NCI-H2196 (cell line): ENCODE measurements around the gene BACH2.
A peak's percentile ranks its signal among the peaks of the same experiment; 100 is the strongest.

Experiments used
- DNase-seq: peaks from one replicate; lab custom pipeline; 2025; ENCODE audit not compliant: unreplicated experiment; lab: John Stamatoyannopoulos, UW

BACH2 gene

GRCh38 chr6:90302320-90302719, 5.7 kb upstream of the BACH2 start:
- DNase-seq, result no peak

- DNase-seq, result no peak
Observed at GRCh38 chr6:90301816-90302215, 5.2 kb upstream of the BACH2 start.

- DNase-seq, result no peak
Observed at GRCh38 chr6:90298459-90299053, 1.9 kb upstream of the BACH2 start.

GRCh38 chr6:90297867-90298381, 1.3 kb upstream of the BACH2 start:
- DNase-seq, result no peak

- no peak for DNase-seq
Observed at GRCh38 chr6:90297115-90297866, 648 bp upstream of the BACH2 start.

GRCh38 chr6:90295854-90296340, 746 bp downstream of the BACH2 start:
- peak; percentile 57 for DNase-seq

GRCh38 chr6:90294989-90295853, 1.4 kb downstream of the BACH2 start:
- DNase-seq, result peak; percentile 33

GRCh38 chr6:90294614-90294988, 2.0 kb downstream of the BACH2 start:
- no peak for DNase-seq

GRCh38 chr6:90294008-90294511, 2.6 kb downstream of the BACH2 start:
- DNase-seq, result no peak

GRCh38 chr6:90293319-90293953, 3.2 kb downstream of the BACH2 start:
- DNase-seq, result no peak

GRCh38 chr6:90291565-90291964, 5.1 kb downstream of the BACH2 start:
- no peak for DNase-seq

GRCh38 chr6:90290811-90291420, 5.7 kb downstream of the BACH2 start:
- no peak for DNase-seq

- DNase-seq, result no peak
Observed at GRCh38 chr6:90289902-90290301, 6.7 kb downstream of the BACH2 start.

- no peak for DNase-seq
Observed at GRCh38 chr6:90288404-90288803, 8.2 kb downstream of the BACH2 start.

GRCh38 chr6:90286884-90287488, 9.7 kb downstream of the BACH2 start:
- peak; percentile 20 for DNase-seq

GRCh38 chr6:90285611-90286381, 10.8 kb downstream of the BACH2 start:
- DNase-seq, result peak; percentile 65

GRCh38 chr6:90285042-90285481, 11.6 kb downstream of the BACH2 start:
- no peak for DNase-seq

GRCh38 chr6:90284236-90285041, 12.2 kb downstream of the BACH2 start:
- peak; percentile 6 for DNase-seq
